NCI-H1694 (cell line): Measurements from ENCODE around the gene ARL17B.
A peak's percentile ranks its signal among the peaks of the same experiment; 100 is the strongest.
"Not testable (repeated sequence)": the region's sequence is repeated elsewhere in the genome, so short reads cannot be mapped to it uniquely, and the experiment has no call there.

Experiments
- DNase-seq: peaks from one replicate; lab custom pipeline; 2025; lab: John Stamatoyannopoulos, UW

The ARL17B gene

GRCh38 chr17:46249153-46249552 lies 112.4 kb downstream of the ARL17B start:
- DNase-seq = not testable (repeated sequence)

- not testable (repeated sequence) for DNase-seq
These were observed 116.4 kb downstream of the ARL17B start for GRCh38 chr17:46244949-46245768.

GRCh38 chr17:46244339-46244913 lies 117.1 kb downstream of the ARL17B start:
- DNase-seq = not testable (repeated sequence)

GRCh38 chr17:46243928-46244327 lies 117.6 kb downstream of the ARL17B start:
- not testable (repeated sequence) for DNase-seq

GRCh38 chr17:46243505-46243904 lies 118.1 kb downstream of the ARL17B start:
- not testable (repeated sequence) for DNase-seq

- not testable (repeated sequence) for DNase-seq
These were observed 130.2 kb downstream of the ARL17B start for GRCh38 chr17:46231359-46231758.

- DNase-seq = peak; percentile 99
These were observed 136.2 kb downstream of the ARL17B start for GRCh38 chr17:46225274-46225794.

GRCh38 chr17:46224864-46225263 lies 136.7 kb downstream of the ARL17B start:
- DNase-seq = not testable (repeated sequence)
